OCI-LY7 (cell line): ENCODE results near the gene GFER. TPM values are rescaled to one million over a fixed set of nuclear protein-coding genes. Genes with fewer than 3 reads are reported as not detected.

Experiments
- BruUV-seq: library from RNA; stranded (reverse); fragments of 400-500 nt; replicated peaks from 2 replicates; lab custom pipeline; 2021; lab: Mats Ljungman, UMichigan
- CTCF ChIA-PET: fragments of 300-600 bp; sonication (Branson Sonifier 250); formaldehyde crosslinking; loops from one replicate; lab custom pipeline; 2022; ENCODE audit warnings: antibody characterized with exemption; ENCODE audit not compliant: unreplicated experiment; lab: Charles Lee
- POLR2A ChIA-PET: fragments of 300-600 bp; sonication (Branson Sonifier 250); formaldehyde crosslinking; loops from one replicate; lab custom pipeline; 2022; ENCODE audit warnings: antibody characterized with exemption; lab: Charles Lee
- DNase-seq: peaks from one replicate; pipeline ENCODE4 v3.0.0-alpha.2; 2015; ENCODE audit warnings: low spot score
- H2AFZ ChIP-seq: fragments of 200-600 bp; sonication (generic), shearing (Covaris generic); 2 replicates; pipeline ENCODE4 v1.6.1; 2014; ENCODE audit warnings: mild to moderate bottlenecking, antibody characterized with exemption, low read length, moderate library complexity
- H3K27ac ChIP-seq: fragments of 200-600 bp; sonication (generic); 2 replicates; pipeline ENCODE4 v1.5.1; 2014; ENCODE audit warnings: mixed run types, low read depth, mild to moderate bottlenecking, moderate library complexity, low read length, inconsistent platforms; ENCODE audit not compliant: poor library complexity, severe bottlenecking
- H3K36me3 ChIP-seq: fragments of 200-600 bp; sonication (generic); 2 replicates; pipeline ENCODE4 v1.6.1; 2014; ENCODE audit warnings: mild to moderate bottlenecking, antibody characterized with exemption, low read length, moderate library complexity, mixed read lengths; ENCODE audit not compliant: insufficient read depth
- H3K4me1 ChIP-seq: fragments of 200-600 bp; sonication (generic); 2 replicates; pipeline ENCODE4 v1.5.1; 2014; ENCODE audit warnings: mild to moderate bottlenecking, low read length; ENCODE audit not compliant: insufficient read depth, poor library complexity, severe bottlenecking
- H3K4me2 ChIP-seq: fragments of 200-600 bp; sonication (generic); 2 replicates; pipeline ENCODE4 v1.6.1; 2014; ENCODE audit warnings: mild to moderate bottlenecking, low read length
- H3K4me3 ChIP-seq: fragments of 200-600 bp; sonication (generic); 2 replicates; pipeline ENCODE4 v1.5.1; 2014; ENCODE audit warnings: mild to moderate bottlenecking, low read depth, low read length; ENCODE audit not compliant: poor library complexity, severe bottlenecking
- H3K79me2 ChIP-seq: fragments of 200-600 bp; sonication (generic); 2 replicates; pipeline ENCODE4 v1.6.1; 2016; ENCODE audit warnings: low read depth, mild to moderate bottlenecking, low read length, moderate library complexity, mixed read lengths; ENCODE audit not compliant: insufficient read depth
- H3K9me2 ChIP-seq: fragments of 200-600 bp; sonication (generic); 2 replicates; pipeline ENCODE4 v1.6.1; 2016; ENCODE audit warnings: mild to moderate bottlenecking, low read length, mixed read lengths; ENCODE audit not compliant: insufficient read depth
- H3K9me3 ChIP-seq: fragments of 200-600 bp; sonication (generic); 2 replicates; pipeline ENCODE4 v1.6.1; 2014; ENCODE audit warnings: mild to moderate bottlenecking, mixed run types, low read length, mixed read lengths
- H4K20me1 ChIP-seq: fragments of 200-600 bp; sonication (generic); 2 replicates; pipeline ENCODE4 v1.6.1; 2014; ENCODE audit warnings: mild to moderate bottlenecking, antibody characterized with exemption, low read length, moderate library complexity, mixed read lengths; ENCODE audit not compliant: insufficient read depth
- CTCF ChIP-seq: fragments of 200-600 bp; sonication (generic); conservative IDR thresholded peaks from 2 replicates; pipeline ENCODE4 v1.5.1; 2014; ENCODE audit warnings: mild to moderate bottlenecking, antibody characterized with exemption, low read length, moderate library complexity, mixed read lengths
- EZH2phosphoT487 ChIP-seq: fragments of 200-600 bp; sonication (generic); IDR thresholded peaks from 2 replicates; pipeline ENCODE4 v1.6.1; 2018; ENCODE audit warnings: low read depth, borderline replicate concordance, mild to moderate bottlenecking, mixed run types, antibody characterized with exemption, low read length, moderate library complexity, mixed read lengths
- intact Hi-C: fragments of 100-400 bp; cut with micrococcal nuclease; formaldehyde crosslinking; loops from one replicate; pipeline ENCODE4 v1.10.0; 2022; ENCODE audit not compliant: unreplicated experiment
- total RNA-seq, 2 experiments: library from RNA; depleted of rRNA in 1 of 2; stranded (reverse); fragments of >200 nt in 1 of 2; shearing (Covaris generic) in 1 of 2; gene quantifications; 2 replicates each; pipeline ENCODE4 v1.2.3, GENCODE V29; 2014 to 2022

Gene GFER
- total RNA-seq, 2 experiments from 2014 or later: 32.3 to 40.2 TPM

GRCh38 chr16:1942047-1942809 lies 41.8 kb upstream of the GFER start:
- TF ChIP-seq EZH2phosphoT487 (no peak), CTCF (no peak)

GRCh38 chr16:1942810-1943726 lies 40.9 kb upstream of the GFER start, which contains the start of gene MSRB1:
Gene MSRB1, minus strand, starts transcription at chr16:1943199. Its CDS starts 43 bp downstream, at chr16:1943156.
- Histone ChIP-seq H3K27ac (no peak within 1 kb of the TSS), H3K4me1 (peaks cover 18% of the 10 kb centered on the region), H3K9me3 (no peaks in the 10 kb centered on the region), H3K4me2 (peak within 1 kb of the TSS; percentile 95), H3K4me3 (peak within 1 kb of the TSS; percentile 84), H4K20me1 (no peaks in the 10 kb centered on the region), H2AFZ (peak within 1 kb of the TSS; percentile 83), H3K36me3 (no peaks in the 10 kb centered on the region), H3K79me2 (no peaks in the 10 kb centered on the region), H3K9me2 (no peaks in the 10 kb centered on the region)
- DNase-seq: peak; percentile 100
- TF ChIP-seq CTCF (peak; percentile 29; the same call in 1 of the 2 replicates), EZH2phosphoT487 (no peak)
- ChIA-PET CTCF (no interaction called here), POLR2A (interaction anchor here (0.8 to 2.2 kb wide), 2 partner anchors 22 to 161 kb away, joined by 4 read pairs; partner anchors contain the start of genes NUBP2, RPS2 and SPSB3)
- intact Hi-C loops: loop anchor here (2.0 to 5.0 kb wide), 2 partner anchors 66 to 161 kb away; partner anchors contain the start of genes NUBP2, SPSB3 and ZNF598
- no TSS peak for BruUV-seq

More at GRCh38 chr16:1942047-1942809, 41.8 kb upstream of the GFER start:
- H3K4me1 ChIP-seq: peaks cover 18% of the 10 kb centered on the region
- H3K9me3 ChIP-seq: no peaks in the 10 kb centered on the region
- no peak overlapping the region for H3K27ac ChIP-seq
- H3K36me3 ChIP-seq: no peaks in the 10 kb centered on the region
- peak overlapping the region; percentile 84 for H3K4me3 ChIP-seq
- H2AFZ ChIP-seq: peak overlapping the region; percentile 83; the same call in 1 of the 2 replicates
- BruUV-seq: no TSS peak
- ChIA-PET POLR2A (interaction anchor here (1.3 to 2.2 kb wide), 2 partner anchors 22 to 160 kb away, joined by 4 to 6 read pairs; partner anchors contain the start of genes NUBP2, RPS2 and SPSB3), CTCF (no interaction called here)
- H3K79me2 ChIP-seq: no peaks in the 10 kb centered on the region
- H3K9me2 ChIP-seq: no peaks in the 10 kb centered on the region
- peak overlapping the region; percentile 95 for H3K4me2 ChIP-seq
- intact Hi-C loops: loop anchor here (2.0 to 5.0 kb wide), 2 partner anchors 67 to 160 kb away; partner anchors contain the start of genes NUBP2, SPSB3 and ZNF598
- H4K20me1 ChIP-seq: no peaks in the 10 kb centered on the region
- peak; percentile 34 for DNase-seq
